ENCODE data around the gene ECI1. TPM values are rescaled to one million over a fixed set of nuclear protein-coding genes. Genes with fewer than 3 reads are reported as not detected.

The ECI1 gene
- total RNA-seq, 2 donors from 2014 or later, result 48.5 to 87.0 TPM

DNA sequence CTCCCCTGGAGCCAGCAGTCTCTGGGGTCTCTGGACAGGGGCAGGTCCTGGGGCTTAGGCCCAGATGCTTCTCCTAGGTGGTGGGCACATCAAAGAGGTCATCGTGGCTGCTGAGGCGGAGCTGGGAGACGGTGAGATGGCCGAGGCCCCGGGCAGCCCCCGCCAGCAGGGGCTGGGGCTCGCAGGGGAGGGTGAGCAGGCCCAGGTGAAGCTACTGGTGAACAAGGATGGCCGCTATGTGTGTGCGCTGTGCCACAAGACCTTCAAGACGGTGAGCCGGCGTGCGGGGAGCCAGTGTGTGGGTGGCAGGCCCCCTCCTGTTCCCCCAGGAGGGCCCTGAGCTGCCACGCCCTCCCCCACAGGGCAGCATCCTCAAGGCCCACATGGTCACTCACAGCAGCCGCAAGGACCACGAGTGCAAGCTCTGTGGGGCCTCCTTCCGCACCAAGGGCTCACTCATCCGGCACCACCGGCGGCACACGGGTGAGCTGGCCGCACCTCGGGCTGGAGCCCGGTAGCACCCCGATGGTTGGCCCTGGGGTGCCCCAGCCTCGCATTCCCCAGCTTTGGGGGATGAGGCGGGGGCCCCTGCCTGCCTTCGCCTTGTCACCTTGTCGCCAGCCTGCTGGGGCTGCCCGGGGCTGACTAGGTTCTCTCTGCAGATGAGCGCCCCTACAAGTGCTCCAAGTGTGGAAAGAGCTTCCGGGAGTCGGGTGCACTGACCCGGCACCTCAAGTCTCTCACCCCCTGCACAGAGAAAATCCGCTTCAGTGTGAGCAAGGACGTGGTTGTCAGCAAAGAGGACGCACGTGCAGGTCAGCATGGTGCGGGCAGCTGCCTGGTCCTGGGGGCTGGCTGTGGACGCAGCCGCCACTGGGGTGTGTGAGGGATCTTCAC, 19.0 kb downstream of the ECI1 start:
- Histone ChIP-seq H3K27me3 (replicated peaks; ENCODE audit: insufficient read depth) (no peaks in the 10 kb centered on the region), H3K27ac (no peak overlapping the region), H3K4me1 (replicated peaks) (peaks cover 13% of the 10 kb centered on the region), H3K36me3 (peaks cover 18 to 46% of the 10 kb centered on the region in 2 donors), H3K9me3 (no peaks in the 10 kb centered on the region), H3K4me3 (no peak overlapping the region)
- intact Hi-C loops (cut with DNase I), result no loop called here
- WGBS, result 88% methylated on average over 34 of the region's 41 CpGs
- TF ChIP-seq POLR2AphosphoS5 (IDR thresholded peaks at IDR 0.05) (no peak), POLR2A (IDR thresholded peaks at IDR 0.05) (no peak)
- TF ChIP-seq, protein P1, sequence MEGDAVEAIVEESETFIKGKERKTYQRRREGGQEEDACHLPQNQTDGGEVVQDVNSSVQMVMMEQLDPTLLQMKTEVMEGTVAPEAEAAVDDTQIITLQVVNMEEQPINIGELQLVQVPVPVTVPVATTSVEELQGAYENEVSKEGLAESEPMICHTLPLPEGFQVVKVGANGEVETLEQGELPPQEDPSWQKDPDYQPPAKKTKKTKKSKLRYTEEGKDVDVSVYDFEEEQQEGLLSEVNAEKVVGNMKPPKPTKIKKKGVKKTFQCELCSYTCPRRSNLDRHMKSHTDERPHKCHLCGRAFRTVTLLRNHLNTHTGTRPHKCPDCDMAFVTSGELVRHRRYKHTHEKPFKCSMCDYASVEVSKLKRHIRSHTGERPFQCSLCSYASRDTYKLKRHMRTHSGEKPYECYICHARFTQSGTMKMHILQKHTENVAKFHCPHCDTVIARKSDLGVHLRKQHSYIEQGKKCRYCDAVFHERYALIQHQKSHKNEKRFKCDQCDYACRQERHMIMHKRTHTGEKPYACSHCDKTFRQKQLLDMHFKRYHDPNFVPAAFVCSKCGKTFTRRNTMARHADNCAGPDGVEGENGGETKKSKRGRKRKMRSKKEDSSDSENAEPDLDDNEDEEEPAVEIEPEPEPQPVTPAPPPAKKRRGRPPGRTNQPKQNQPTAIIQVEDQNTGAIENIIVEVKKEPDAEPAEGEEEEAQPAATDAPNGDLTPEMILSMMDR (IDR thresholded peaks at IDR 0.05), result no peak
- no peak for DNase-seq (ENCODE audit: low spot score)

DNA sequence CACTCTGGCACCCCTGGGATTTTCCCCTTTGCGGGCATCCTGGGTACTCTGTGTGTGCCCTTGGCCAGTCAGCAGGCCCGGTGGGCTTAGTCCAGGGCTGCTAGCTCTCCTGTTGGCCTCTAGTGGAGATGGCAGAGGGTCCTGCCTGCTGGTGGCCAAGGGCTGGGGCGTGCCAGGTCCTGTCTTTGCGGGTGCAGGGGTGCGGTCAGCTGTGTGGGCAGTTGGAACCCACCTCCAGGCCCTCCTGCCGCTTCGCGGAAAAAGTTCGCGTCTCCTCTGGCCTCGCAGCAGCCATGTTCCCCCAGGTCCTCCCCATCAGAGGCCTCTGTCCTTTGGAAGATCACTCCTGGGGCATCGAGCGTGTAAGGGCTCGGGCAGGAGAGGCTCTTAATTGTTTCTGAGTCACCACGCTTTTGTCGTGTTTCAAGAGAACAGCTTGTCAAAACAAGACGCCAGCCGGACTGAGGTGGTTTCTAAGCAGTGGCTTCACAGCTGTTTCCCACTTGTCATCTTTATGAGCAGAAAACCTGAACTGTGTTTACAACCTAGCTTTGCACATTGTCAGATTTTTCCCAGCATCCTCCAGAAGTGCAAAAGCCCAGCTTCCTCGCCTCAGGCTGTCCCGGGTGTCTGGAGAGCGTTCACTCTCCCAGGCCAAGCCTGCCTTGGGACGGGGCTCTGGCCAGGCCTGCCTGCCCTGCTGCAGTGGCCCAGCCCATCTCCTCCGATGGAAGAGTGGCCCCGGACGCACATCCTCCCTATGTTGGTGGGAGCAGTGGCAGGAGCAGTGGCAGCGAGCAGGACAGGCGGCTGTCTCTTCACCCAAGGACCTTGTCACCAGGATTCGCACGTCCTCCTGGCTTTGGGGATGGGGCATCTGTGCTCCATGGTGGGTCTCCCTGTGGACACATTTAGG, 20.1 kb downstream of the ECI1 start:
- WGBS, result 78% methylated on average over 26 of the region's 29 CpGs
- TF ChIP-seq POLR2AphosphoS5 (IDR thresholded peaks at IDR 0.05) (no peak), POLR2A (IDR thresholded peaks at IDR 0.05) (no peak)
- TF ChIP-seq, protein P1 (IDR thresholded peaks at IDR 0.05), result no peak
- Histone ChIP-seq H3K9me3 (no peaks in the 10 kb centered on the region), H3K4me3 (no peak overlapping the region), H3K27me3 (replicated peaks; ENCODE audit: insufficient read depth) (no peaks in the 10 kb centered on the region), H3K27ac (no peak overlapping the region), H3K36me3 (peaks cover 18 to 46% of the 10 kb centered on the region in 2 donors), H3K4me1 (replicated peaks) (peaks cover 3% of the 10 kb centered on the region)
- no peak for DNase-seq (ENCODE audit: low spot score)
- intact Hi-C loops (cut with DNase I), result no loop called here

DNA sequence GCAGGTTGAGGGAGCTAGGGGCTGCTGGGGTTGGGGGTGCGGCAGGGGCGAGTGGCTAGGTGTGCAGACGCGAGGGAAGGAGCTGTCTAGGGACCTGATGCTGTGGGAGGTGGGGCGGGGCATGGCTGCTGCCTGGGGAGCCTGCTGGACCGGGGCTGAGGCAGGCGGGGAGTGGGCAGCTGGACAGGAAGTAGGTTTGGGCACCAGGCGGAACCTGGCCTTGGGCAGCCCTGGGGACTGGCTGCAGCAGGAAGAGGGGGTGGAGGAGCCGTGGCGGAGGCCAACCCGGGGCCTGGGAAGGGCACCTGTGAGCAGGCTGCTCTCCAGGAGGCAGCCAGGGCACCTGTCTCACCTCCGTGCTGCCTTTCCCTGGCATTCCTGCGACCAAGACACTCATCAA, 21.0 kb downstream of the ECI1 start:
- intact Hi-C loops (cut with DNase I), result no loop called here
- peaks cover 15 to 45% of the 10 kb centered on the region in 2 donors for H3K36me3 ChIP-seq

DNA sequence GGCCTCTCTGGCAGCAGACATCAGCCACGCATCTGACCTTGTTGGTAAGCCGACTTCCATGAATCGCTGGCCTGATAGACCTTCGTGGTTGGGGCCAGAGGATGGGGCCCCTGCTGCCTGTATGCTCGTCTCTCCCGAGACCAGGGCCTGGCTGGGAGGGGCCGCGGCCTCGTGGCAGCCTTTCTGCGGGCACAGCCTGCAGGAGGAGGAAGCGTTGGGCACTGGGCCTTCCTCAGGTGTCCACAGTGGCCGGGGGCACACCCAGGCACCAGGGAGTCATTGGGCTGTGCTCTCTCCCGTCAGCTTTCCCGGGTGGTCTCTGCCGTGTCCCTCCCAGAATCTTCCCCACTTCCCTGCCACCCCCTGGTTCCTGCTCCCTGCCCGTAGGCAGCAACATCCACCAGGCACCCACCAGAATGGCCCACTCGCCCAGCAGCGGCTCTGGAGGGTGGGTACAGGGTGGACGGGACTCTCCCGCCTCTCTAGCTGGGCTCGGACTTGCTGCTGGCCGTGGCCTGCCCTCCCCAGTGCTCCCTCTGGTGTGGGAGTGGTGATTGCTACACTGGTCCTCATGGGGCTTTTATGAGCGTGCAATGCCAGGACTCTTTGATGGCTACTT, 21.6 kb downstream of the ECI1 start:
- H3K27ac ChIP-seq, result no peak overlapping the region
- intact Hi-C loops (cut with DNase I), result no loop called here
- TF ChIP-seq POLR2AphosphoS5 (IDR thresholded peaks at IDR 0.05) (no peak), POLR2A (IDR thresholded peaks at IDR 0.05) (no peak)
- TF ChIP-seq, protein P1 (IDR thresholded peaks at IDR 0.05), result no peak
- H3K36me3 ChIP-seq, result peaks cover 15 to 39% of the 10 kb centered on the region in 2 donors
- H3K4me3 ChIP-seq, result no peak overlapping the region
- H3K9me3 ChIP-seq, result no peaks in the 10 kb centered on the region
- H3K27me3 ChIP-seq (replicated peaks; ENCODE audit: insufficient read depth), result no peaks in the 10 kb centered on the region
- H3K4me1 ChIP-seq (replicated peaks), result peaks cover 5% of the 10 kb centered on the region
- 92% methylated on average over 23 of the region's 23 CpGs for WGBS
- DNase-seq (ENCODE audit: low spot score), result no peak

More for the DNA sequence above, 21.0 kb downstream of the ECI1 start:
- WGBS, result 93% methylated on average over 13 of the region's 13 CpGs
- Histone ChIP-seq H3K4me1 (replicated peaks) (peaks cover 3% of the 10 kb centered on the region), H3K27ac (no peak overlapping the region), H3K4me3 (no peak overlapping the region), H3K9me3 (no peaks in the 10 kb centered on the region), H3K27me3 (replicated peaks; ENCODE audit: insufficient read depth) (no peaks in the 10 kb centered on the region)
- TF ChIP-seq, protein P1 (IDR thresholded peaks at IDR 0.05), result no peak
- no peak for TF ChIP-seq POLR2A (IDR thresholded peaks at IDR 0.05)
- TF ChIP-seq POLR2AphosphoS5 (IDR thresholded peaks at IDR 0.05), result no peak
- DNase-seq (ENCODE audit: low spot score), result no peak
